ENCODE data around the gene PTPRM.

DNA sequence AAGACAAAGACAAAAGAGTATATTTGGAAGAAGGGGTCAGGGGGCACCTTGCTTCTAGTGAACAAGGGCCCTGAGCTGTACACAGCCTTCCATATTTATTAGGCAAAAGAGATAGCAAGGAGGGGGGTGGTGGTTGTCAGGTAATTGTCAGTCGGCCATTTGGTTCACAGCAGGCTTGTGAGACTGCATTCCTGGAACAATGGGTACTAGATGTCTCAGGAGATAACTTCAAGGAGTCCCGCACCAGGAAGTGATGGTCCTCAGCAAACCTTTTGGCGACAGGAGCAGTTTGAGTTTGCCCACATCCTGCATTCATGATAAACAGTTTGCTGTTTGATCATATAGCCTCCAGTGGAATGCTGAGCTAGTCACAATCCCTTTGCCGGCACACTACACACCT lies 665.7 kb downstream of the PTPRM start:
- TF ChIP-seq, protein P1, sequence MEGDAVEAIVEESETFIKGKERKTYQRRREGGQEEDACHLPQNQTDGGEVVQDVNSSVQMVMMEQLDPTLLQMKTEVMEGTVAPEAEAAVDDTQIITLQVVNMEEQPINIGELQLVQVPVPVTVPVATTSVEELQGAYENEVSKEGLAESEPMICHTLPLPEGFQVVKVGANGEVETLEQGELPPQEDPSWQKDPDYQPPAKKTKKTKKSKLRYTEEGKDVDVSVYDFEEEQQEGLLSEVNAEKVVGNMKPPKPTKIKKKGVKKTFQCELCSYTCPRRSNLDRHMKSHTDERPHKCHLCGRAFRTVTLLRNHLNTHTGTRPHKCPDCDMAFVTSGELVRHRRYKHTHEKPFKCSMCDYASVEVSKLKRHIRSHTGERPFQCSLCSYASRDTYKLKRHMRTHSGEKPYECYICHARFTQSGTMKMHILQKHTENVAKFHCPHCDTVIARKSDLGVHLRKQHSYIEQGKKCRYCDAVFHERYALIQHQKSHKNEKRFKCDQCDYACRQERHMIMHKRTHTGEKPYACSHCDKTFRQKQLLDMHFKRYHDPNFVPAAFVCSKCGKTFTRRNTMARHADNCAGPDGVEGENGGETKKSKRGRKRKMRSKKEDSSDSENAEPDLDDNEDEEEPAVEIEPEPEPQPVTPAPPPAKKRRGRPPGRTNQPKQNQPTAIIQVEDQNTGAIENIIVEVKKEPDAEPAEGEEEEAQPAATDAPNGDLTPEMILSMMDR (IDR thresholded peaks at IDR 0.05; ENCODE audit: low read depth, low read length), result no peak
- TF ChIP-seq POLR2A (IDR thresholded peaks at IDR 0.05; ENCODE audit: extremely low read depth, insufficient read length) (no peak), MYC (IDR thresholded peaks at IDR 0.05; ENCODE audit: low read depth, low read length) (no peak)
- TF ChIP-seq, protein P2, sequence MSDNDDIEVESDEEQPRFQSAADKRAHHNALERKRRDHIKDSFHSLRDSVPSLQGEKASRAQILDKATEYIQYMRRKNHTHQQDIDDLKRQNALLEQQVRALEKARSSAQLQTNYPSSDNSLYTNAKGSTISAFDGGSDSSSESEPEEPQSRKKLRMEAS (IDR thresholded peaks at IDR 0.05; ENCODE audit: low read depth, low read length), result no peak
